HG02943 (cell line): ENCODE results near the gene MTX2.
"Not testable (repeated sequence)": the region's sequence is repeated elsewhere in the genome, so short reads cannot be mapped to it uniquely, and the experiment has no call there.

Source experiments
- ATAC-seq: cut with Tn5 transposase; IDR thresholded peaks from one replicate; pipeline ENCODE4 v1.9.1; 2021; ENCODE audit warnings: mild to moderate bottlenecking, low read depth, moderate library complexity; ENCODE audit not compliant: unreplicated experiment

Gene MTX2

DNA sequence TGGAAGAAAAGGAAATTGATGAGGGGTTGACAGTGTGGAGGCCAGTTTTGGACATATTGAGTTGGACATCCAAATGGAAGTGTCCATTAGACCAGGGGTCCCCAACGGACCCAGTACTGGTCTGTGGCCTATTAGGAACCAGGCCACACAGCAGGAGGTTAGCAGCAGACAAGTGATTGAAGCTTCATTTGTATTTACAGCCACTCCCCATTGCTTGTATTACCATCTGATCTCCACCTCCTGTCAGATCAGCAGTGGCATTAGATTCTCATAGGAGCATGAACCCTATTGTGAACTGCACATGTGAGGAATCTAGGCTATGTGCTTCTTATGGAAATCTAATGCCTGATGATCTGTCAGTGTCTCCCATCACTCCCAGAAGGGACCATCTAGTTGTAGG lies 99.1 kb downstream of the MTX2 start:
- no peak for ATAC-seq

DNA sequence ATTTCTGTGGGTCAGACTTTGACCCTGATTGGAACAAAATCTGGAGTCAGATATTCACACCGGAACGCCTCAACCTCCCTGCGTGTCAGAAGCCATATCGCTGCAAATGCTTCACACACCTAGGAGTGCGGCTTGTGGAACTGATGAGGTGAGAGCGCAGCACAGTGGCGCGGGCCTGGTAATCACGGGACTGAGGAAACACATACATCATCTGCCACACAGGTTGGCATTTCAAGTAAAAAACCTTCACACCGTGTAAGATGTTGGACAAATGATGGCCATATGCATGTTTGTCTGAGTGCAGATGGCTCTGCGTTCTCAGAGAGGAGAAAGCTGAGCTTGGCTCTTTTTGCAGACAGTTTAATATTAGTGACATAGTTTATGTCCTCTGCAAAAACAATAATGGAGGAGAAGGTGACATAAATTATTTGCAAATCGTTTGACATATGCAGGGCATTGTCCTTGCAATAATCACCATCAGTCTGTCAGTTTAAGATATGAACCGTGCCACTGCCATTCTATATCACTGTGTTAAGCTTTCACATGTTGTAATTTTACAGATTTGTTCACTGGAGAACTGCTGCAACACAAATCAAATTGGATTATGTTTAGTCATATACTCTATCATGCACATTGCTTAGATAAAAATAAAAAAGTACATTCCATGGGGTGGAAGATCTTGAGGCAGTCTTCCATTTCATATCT lies 101.4 kb downstream of the MTX2 start:
- ATAC-seq: no peak

DNA sequence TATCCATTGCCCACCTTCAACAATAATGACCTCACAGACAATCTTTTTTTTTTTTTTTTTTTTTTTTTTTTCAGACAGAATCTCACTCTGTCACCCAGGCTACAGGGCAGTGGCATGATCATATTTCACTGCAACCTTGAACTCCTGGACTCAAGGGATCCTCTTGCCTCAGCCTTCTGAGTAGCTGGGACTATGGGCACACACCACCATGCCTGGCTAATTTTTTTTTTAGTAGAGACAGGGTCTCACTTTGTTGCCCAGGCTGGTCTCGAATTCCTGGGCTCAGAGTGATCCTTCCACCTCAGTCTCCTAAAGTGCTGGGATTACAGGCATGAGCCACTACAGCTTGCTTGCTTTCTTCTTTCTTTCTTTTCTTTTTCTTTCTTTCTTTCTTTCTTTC lies 103.9 kb downstream of the MTX2 start:
- ATAC-seq: not testable (repeated sequence)

DNA sequence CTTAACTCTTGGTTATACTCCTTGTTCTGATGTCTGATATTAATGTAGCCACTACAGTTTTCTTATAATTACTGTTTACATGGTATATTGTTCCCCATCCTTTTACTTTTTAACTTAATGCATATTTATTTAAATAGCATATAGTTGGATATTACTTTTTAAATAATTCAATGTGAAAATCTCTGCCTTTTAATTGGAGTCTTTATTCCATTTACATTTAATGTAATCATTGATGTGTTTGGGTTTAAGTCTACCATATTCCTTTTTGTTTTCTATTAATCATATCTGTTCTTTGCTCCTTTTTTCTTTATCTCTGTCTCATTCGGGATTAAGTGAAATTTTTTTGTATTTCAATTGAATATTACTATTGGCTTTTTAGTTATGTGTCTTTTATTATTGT lies 109.1 kb downstream of the MTX2 start:
- no peak for ATAC-seq

DNA sequence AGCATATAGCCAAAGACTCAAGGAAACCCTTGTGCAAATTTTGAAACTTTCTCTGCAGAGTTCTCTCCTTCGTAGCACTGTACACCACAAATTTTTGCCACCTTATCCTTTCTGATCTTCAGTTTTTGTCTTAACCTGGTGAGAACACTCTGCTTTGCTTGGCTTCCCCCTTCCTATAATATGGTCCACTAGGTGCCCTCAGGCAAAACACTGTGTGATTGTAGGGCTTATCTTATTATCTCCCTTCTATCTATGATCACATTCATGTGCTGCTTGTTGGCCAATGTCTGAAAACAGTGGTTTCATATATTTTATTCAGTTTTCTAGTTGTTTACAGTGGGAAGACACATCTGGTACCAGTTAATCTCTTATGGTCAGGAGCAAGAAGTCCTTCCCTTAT lies 111.1 kb downstream of the MTX2 start:
- ATAC-seq: no peak

DNA sequence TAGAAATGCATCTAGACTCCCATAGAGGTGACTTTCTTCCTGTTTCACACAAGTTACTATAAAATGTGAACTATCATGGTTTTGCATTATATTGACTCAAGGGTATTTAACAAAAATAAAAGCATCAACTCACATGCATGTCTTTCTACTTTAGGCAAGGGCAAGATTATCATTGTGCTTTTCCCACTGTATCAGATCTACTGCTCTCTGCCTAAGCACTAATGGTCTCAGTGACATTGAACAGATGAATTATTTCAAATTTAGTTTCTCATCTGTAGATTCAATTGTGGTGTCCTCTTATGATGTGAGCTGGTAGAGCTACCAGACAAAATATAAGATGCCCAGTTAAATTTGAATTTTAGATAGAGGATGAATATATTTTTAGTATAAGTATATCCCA lies 113.9 kb downstream of the MTX2 start:
- ATAC-seq: no peak

DNA sequence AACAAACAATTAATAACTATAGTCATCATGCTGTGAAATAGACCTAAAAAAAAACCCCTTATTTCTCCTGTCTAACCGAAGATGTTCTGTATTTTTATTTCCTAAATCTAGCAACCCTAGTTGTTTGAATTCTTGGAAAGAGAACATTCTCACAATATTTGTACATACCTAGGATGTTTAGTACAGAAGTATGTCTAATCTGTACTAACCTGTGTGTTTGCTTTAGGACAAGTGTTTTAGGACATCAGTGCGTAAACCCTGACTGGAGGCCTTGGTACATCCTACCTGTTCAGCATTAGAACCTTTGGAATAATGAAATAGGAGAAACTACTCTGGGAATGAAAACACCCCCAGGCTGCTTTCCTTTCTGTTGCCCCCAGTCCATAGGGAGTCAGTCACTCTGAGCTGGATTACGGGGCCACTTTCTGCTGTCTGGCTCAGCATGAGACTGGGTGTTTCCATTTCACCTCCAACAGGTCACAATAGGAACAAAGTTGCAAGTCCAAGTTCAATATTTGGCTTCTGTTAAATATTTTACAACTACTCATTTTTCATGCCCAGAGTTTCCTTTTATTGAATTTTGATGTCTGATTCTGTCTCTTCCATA lies 114.7 kb downstream of the MTX2 start:
- no peak for ATAC-seq

DNA sequence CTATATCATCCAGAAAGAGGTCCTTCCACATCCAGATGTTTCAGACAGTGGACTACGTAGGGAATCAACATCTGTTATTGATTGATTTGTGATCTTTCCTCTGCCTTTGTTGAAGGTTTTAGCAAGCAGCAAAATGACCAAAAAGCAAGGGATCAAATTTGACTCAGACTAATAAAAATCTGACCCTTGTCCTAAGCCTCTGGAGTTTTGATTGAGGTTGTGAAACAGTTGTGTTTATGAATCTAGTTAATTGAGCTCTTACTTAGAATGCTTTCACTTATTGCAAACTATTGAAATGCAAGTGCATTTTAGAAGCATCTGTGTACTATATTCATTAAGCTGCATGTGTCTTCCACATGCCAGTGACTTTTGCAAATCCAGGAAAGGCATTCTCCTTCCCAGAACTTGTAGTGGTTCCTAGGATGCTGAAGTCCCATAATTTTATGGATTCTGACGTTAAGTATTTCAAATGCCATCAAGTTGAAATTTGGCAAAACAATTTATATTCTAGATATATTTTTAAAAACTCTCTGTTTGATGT lies 116.0 kb downstream of the MTX2 start:
- no peak for ATAC-seq

DNA sequence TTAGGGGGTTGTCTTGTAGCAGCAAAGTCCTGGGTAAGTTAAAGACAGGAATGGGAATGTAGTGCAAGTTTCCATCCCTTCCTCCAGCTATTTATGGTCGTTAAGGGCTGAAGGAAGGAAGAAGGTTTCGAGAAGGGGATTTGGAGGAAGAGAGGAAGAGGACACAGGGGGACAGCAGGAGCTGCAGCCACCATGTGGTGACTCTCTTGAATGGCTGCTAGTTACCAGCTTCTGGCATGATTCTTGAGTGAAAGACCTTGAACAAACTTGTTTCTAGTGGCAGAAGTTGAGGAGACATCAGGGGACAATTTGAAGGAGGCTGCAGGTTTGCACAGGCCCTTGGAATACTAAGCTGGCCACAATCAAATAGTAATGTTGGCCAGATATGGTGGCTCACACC lies 116.6 kb downstream of the MTX2 start:
- no peak for ATAC-seq
